Esophagus muscularis mucosa (tissue), 3 donors: ENCODE results near the gene PIGK.

Source experiments
- POLR2A ChIP-seq: fragments of 450-650 bp; IDR thresholded peaks from one replicate; pipeline ENCODE4 v1.6.1; 2017; ENCODE audit warnings: antibody characterized with exemption, moderate library complexity, mild to moderate bottlenecking, low read depth
- TF ChIP-seq, protein P1 (sequence below), 3 experiments: fragments of 200-600 bp in 2 of 3; fragments of 450-650 bp in 1 of 3; sonication (generic) in 2 of 3; IDR thresholded peaks; one replicate each; pipeline ENCODE4 v1.5.1; 2017 to 2019; ENCODE audit warnings: antibody characterized with exemption in 3 of 3, mild to moderate bottlenecking in 2 of 3, moderate library complexity in 1 of 3

- TF ChIP-seq, protein P1, sequence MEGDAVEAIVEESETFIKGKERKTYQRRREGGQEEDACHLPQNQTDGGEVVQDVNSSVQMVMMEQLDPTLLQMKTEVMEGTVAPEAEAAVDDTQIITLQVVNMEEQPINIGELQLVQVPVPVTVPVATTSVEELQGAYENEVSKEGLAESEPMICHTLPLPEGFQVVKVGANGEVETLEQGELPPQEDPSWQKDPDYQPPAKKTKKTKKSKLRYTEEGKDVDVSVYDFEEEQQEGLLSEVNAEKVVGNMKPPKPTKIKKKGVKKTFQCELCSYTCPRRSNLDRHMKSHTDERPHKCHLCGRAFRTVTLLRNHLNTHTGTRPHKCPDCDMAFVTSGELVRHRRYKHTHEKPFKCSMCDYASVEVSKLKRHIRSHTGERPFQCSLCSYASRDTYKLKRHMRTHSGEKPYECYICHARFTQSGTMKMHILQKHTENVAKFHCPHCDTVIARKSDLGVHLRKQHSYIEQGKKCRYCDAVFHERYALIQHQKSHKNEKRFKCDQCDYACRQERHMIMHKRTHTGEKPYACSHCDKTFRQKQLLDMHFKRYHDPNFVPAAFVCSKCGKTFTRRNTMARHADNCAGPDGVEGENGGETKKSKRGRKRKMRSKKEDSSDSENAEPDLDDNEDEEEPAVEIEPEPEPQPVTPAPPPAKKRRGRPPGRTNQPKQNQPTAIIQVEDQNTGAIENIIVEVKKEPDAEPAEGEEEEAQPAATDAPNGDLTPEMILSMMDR (IDR thresholded peaks at IDR 0.05): no peak
- TF ChIP-seq POLR2A: no peak
Measured at GRCh38 chr1:77222496-77222895, 3.3 kb upstream of the PIGK start.
